CD4-positive, alpha-beta memory T cell (primary cell): ENCODE measurements around the gene MOSPD3. TPM values are rescaled to one million over a fixed set of nuclear protein-coding genes. Genes with fewer than 3 reads are reported as not detected.

Experiments used
- CTCF ChIA-PET: fragments of 350-600 bp; sonication (Branson Sonifier 250); formaldehyde crosslinking; loops from one replicate; lab custom pipeline; 2021; ENCODE audit warnings: inconsistent platforms; ENCODE audit not compliant: partially characterized antibody; lab: Charles Lee
- POLR2A ChIA-PET: fragments of 350-600 bp; sonication (Branson Sonifier 250); formaldehyde crosslinking; loops from one replicate; lab custom pipeline; 2021; ENCODE audit not compliant: partially characterized antibody; lab: Charles Lee
- DNase-seq, 5 donors: peaks; one replicate each; pipeline versions ENCODE4 v3.0.0 to v3.0.0-alpha.2; 2020 to 2022; ENCODE audit warnings: mixed read lengths in 1 of 5
- H3K27ac ChIP-seq: one replicate; pipeline ENCODE4 v1.7.0; 2013; ENCODE audit warnings: low read depth, low read length
- H3K27me3 ChIP-seq: 2 replicates; pipeline ENCODE4 v1.7.0; 2013; ENCODE audit warnings: mild to moderate bottlenecking, low read length, moderate library complexity; ENCODE audit not compliant: insufficient read depth
- H3K36me3 ChIP-seq: 2 replicates; pipeline ENCODE4 v1.7.0; 2013; ENCODE audit warnings: mild to moderate bottlenecking, low read length, moderate library complexity; ENCODE audit not compliant: insufficient read depth
- H3K4me1 ChIP-seq: 2 replicates; pipeline ENCODE4 v1.7.0; 2013; ENCODE audit warnings: mild to moderate bottlenecking, low read length, moderate library complexity; ENCODE audit not compliant: insufficient read depth
- H3K4me3 ChIP-seq, 2 donors: one replicate each; pipeline ENCODE4 v1.7.0; 2013; ENCODE audit warnings: low read length in 2 of 2, mild to moderate bottlenecking in 1 of 2
- H3K9me3 ChIP-seq, 2 donors: one replicate each; pipeline ENCODE4 v1.7.0; 2013; ENCODE audit warnings: low read length in 2 of 2, control low read depth in 1 of 2; ENCODE audit not compliant: control insufficient read depth in 1 of 2
- H3K27ac Mint-ChIP-seq, 7 donors: one replicate each; pipeline ENCODE4 v1.8.0; 2020 to 2021; ENCODE audit warnings: mixed read lengths in 7 of 7, mild to moderate bottlenecking in 6 of 7, inconsistent platforms in 3 of 7, moderate library complexity in 3 of 7
- H3K27me3 Mint-ChIP-seq, 2 donors: one replicate each; pipeline ENCODE4 v1.8.0; 2020 to 2021; ENCODE audit warnings: mixed read lengths in 2 of 2
- H3K36me3 Mint-ChIP-seq, 2 donors: one replicate each; pipeline ENCODE4 v1.8.0; 2020 to 2021; ENCODE audit warnings: mixed read lengths in 2 of 2, inconsistent platforms in 1 of 2, mild to moderate bottlenecking in 1 of 2
- H3K4me1 Mint-ChIP-seq, 4 donors: one replicate each; pipeline ENCODE4 v1.8.0; 2020 to 2021; ENCODE audit warnings: mixed read lengths in 4 of 4, mild to moderate bottlenecking in 1 of 4
- H3K4me3 Mint-ChIP-seq, 8 donors: one replicate each; pipeline ENCODE4 v1.8.0; 2020 to 2021; ENCODE audit warnings: mixed read lengths in 8 of 8, mild to moderate bottlenecking in 7 of 8, moderate library complexity in 6 of 8, inconsistent platforms in 3 of 8
- H3K9me3 Mint-ChIP-seq, 8 donors: one replicate each; pipeline ENCODE4 v1.8.0; 2020 to 2021; ENCODE audit warnings: mixed read lengths in 8 of 8, mild to moderate bottlenecking in 5 of 8, inconsistent platforms in 3 of 8, moderate library complexity in 1 of 8
- intact Hi-C: fragments of 100-400 bp; cut with micrococcal nuclease; formaldehyde crosslinking; loops from one replicate; pipeline ENCODE4 v1.15.1; 2023
- polyA plus RNA-seq, 2 donors: library from polyadenylated mRNA; unstranded; fragments of 300-500 nt; fragmentation: Illumina TruSeq; gene quantifications; one replicate each; pipeline ENCODE4 v1.2.3, GENCODE V29; 2021
- total RNA-seq, 2 experiments: library from RNA; stranded (reverse); gene quantifications; one replicate each; pipeline ENCODE4 v1.2.3, GENCODE V29; 2021

Gene MOSPD3
- total and polyA plus RNA-seq, 4 experiments from 2014 or later = 13.4 to 32.1 (median 20.1) TPM

DNA sequence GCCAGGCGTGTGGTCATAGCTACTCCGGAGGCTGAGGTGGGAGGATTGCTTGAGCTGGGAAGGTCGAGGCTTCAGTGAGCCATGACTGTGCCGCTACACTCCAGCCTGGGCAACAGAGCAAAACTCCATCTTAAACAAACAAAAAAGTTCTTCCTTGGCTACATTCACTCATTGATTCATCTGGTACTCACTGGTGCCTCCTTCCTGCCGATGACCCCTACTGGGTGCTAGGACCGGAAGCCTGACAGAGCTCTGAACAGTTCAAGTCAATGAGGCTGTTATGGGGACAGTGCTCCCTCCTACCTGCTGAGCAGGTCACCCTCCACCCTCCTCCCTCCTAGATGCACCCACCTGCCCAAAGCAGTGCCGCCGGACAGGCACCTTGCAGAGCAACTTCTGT lies 5.2 kb upstream of the MOSPD3 start:
- intact Hi-C loops = no loop called here
- Histone ChIP-seq H3K4me3 (no peak overlapping the region), H3K9me3 (no peaks in the 10 kb centered on the region), H3K4me1 (peaks cover 21% of the 10 kb centered on the region), H3K36me3 (no peaks in the 10 kb centered on the region), H3K27ac (no peak overlapping the region), H3K27me3 (no peaks in the 10 kb centered on the region)
- peaks cover 13 to 40% (median 23%) of the 10 kb centered on the region in 4 donors for H3K4me1 Mint-ChIP-seq
- no peak for DNase-seq
- ChIA-PET POLR2A (interaction anchor here (1.1 to 15.5 kb wide), 3 partner anchors 22 to 69 kb away, joined by 3 to 177 read pairs (median 32); partner anchors contain the start of genes FBXO24 and LRCH4), CTCF (interaction anchor here (1.0 to 4.8 kb wide), 3 partner anchors 18 to 231 kb away, joined by 3 to 19 read pairs (median 3); no protein-coding TSS in a partner anchor)
- peak overlapping the region in 4 of 7 donors; percentile 13 to 77 (median 55) for H3K27ac Mint-ChIP-seq
- peaks cover 0 to 3% of the 10 kb centered on the region in 2 donors for H3K36me3 Mint-ChIP-seq
- peak overlapping the region in 5 of 8 donors; percentile 24 to 77 (median 44) for H3K4me3 Mint-ChIP-seq
- H3K9me3 Mint-ChIP-seq = peaks cover 0 to 2% (median 0%) of the 10 kb centered on the region in 8 donors
- H3K27me3 Mint-ChIP-seq = no peaks in the 10 kb centered on the region

DNA sequence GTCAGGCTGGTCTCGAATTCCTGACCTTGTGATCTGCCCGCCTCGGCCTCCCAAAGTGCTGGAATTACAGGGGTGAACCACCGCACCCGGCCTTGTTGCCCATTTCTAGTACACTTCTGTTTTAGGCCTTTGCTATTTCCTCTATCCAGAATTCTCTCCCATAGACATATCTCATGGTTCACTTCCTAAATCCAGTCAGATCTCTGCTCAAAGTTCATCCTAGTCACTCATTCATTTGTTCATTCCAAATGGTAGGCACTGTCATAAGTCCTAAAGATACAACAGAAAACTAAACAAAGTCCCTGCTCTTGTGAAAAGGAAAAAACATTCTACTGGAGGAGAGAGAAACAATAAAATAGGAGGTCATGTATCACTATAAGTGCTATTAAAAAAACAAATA lies 2.4 kb upstream of the MOSPD3 start:
- Mint-ChIP-seq H3K36me3 (peaks cover 0 to 8% of the 10 kb centered on the region in 2 donors), H3K4me1 (peaks cover 17 to 45% (median 30%) of the 10 kb centered on the region in 4 donors), H3K27ac (peak overlapping the region in 4 of 7 donors; percentile 21 to 96 (median 75)), H3K9me3 (peaks cover 0 to 2% (median 0%) of the 10 kb centered on the region in 8 donors), H3K4me3 (peak overlapping the region in 2 of 8 donors; percentile 40), H3K27me3 (no peaks in the 10 kb centered on the region)
- no peak for DNase-seq
- Histone ChIP-seq H3K9me3 (no peaks in the 10 kb centered on the region), H3K27me3 (no peaks in the 10 kb centered on the region), H3K27ac (no peak overlapping the region), H3K36me3 (no peaks in the 10 kb centered on the region), H3K4me3 (no peak overlapping the region), H3K4me1 (peaks cover 26% of the 10 kb centered on the region)
- ChIA-PET POLR2A (no interaction called here), CTCF (interaction anchor here (4.8 to 5.1 kb wide), 2 partner anchors 82 to 95 kb away, joined by 19 to 28 read pairs; partner anchors contain the start of gene POP7)
- intact Hi-C loops = no loop called here

DNA sequence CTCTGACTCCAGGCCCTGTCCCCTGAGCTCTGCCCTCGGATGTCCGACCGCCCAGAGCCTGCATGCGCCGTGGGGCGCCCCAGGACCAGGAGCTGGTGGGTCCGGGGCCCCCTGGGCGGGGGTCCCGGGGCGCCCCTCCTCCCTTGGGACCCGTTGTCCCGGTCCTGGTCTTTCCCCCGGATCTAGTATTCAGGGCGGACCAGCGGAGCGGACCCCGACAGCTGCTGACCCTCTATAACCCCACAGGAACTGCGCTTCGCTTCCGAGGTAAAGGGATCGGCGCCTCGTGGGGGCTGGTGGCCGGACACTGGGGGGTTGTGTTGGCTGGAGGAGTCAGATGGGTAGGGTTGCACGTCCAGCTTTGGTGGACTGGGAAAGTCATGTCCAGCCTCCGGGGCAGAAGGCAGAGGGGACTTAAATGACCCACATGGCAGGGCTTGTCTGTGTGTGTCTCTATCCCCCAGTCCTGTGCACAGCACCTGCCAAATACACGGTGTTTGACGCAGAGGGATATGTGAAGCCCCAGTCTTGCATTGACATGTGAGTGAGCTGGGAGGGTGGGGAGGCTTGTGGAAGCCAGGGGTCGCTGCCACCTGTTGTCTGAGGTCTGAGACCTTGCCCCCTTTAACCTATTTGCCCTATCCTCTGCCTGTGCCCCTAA lies 520 bp downstream of the MOSPD3 start:
- Histone ChIP-seq H3K27ac (peak overlapping the region; percentile 85), H3K36me3 (no peaks in the 10 kb centered on the region), H3K27me3 (no peaks in the 10 kb centered on the region), H3K4me3 (peak overlapping the region; percentile 74 to 96), H3K9me3 (no peaks in the 10 kb centered on the region), H3K4me1 (peaks cover 18% of the 10 kb centered on the region)
- H3K36me3 Mint-ChIP-seq = peaks cover 0 to 11% of the 10 kb centered on the region in 2 donors
- H3K9me3 Mint-ChIP-seq = peaks cover 0 to 2% (median 0%) of the 10 kb centered on the region in 8 donors
- peaks cover 14 to 30% (median 21%) of the 10 kb centered on the region in 4 donors for H3K4me1 Mint-ChIP-seq
- DNase-seq = peak in 2 of 5 donors; percentile 21 to 31
- no peaks in the 10 kb centered on the region for H3K27me3 Mint-ChIP-seq
- intact Hi-C loops = loop anchor here (1.0 kb wide), 6 partner anchors 9 to 239 kb away; partner anchors contain the start of genes FBXO24, GNB2, LRCH4 and SLC12A9
- POLR2A ChIA-PET = interaction anchor here (0.6 to 5.2 kb wide), 33 partner anchors 9 to 405 kb away, joined by 3 to 103 read pairs (median 5); partner anchors contain the start of genes AGFG2, FBXO24, GIGYF1 and GNB2
- H3K27ac Mint-ChIP-seq = peak overlapping the region in 5 of 7 donors; percentile 90 to 96 (median 92)
- CTCF ChIA-PET = interaction anchor here (0.7 to 5.1 kb wide), 15 partner anchors 9 to 482 kb away, joined by 3 to 52 read pairs (median 4); partner anchors contain the start of genes FBXO24, LRCH4 and POP7
- peak overlapping the region; percentile 89 to 99 (median 91) for H3K4me3 Mint-ChIP-seq

DNA sequence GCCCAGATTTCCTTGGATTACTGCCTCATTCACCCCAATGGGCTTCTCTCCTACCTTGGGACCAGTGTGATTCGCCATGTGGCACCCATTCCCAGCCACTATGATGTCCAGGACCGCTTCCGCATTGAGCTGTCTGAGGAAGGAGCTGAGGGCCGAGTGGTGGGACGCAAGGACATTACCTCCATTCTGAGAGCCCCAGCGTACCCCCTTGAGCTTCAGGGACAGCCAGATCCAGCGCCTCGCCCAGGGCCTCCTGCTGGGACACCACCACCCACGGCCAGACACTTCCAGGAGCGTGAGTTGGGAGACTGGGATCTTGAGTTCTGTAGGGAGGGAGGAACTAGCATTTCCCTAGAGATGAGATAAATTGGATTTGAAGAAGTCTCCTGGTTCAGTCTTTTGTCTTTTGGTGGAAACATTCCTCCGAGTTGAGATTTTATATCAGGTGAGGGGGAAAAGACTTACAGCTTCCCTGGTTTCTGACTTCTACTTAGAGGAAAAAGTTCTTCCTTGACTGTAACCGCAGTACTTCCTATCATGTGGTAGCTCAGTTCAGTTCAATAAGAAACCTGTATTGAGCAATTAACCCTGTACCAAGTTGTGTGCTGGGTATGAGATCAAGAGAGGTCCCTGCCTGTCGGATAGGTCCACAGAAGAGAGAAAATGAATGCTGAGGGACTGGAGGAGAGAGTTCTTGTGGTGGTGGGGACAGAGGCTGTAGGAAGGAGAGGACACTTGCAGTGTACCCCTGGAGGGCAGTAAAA lies 1.3 kb downstream of the MOSPD3 start:
- Mint-ChIP-seq H3K4me1 (peaks cover 14 to 30% (median 21%) of the 10 kb centered on the region in 4 donors), H3K9me3 (peaks cover 0 to 2% (median 0%) of the 10 kb centered on the region in 8 donors), H3K36me3 (peaks cover 0 to 11% of the 10 kb centered on the region in 2 donors), H3K4me3 (peak overlapping the region; percentile 60 to 92 (median 89)), H3K27me3 (no peaks in the 10 kb centered on the region), H3K27ac (peak overlapping the region; percentile 2 to 96 (median 63))
- POLR2A ChIA-PET = interaction anchor here (1.0 to 5.2 kb wide), 17 partner anchors 8 to 184 kb away, joined by 3 to 103 read pairs (median 14); partner anchors contain the start of genes FBXO24, GIGYF1, GNB2 and LRCH4
- Histone ChIP-seq H3K27me3 (no peaks in the 10 kb centered on the region), H3K4me1 (peaks cover 18% of the 10 kb centered on the region), H3K4me3 (peak overlapping the region in 1 of 2 donors; percentile 34), H3K27ac (peak overlapping the region; percentile 85), H3K36me3 (no peaks in the 10 kb centered on the region), H3K9me3 (no peaks in the 10 kb centered on the region)
- intact Hi-C loops = no loop called here
- DNase-seq = peak in 1 of 5 donors; percentile 19
- CTCF ChIA-PET = interaction anchor here (0.6 to 5.1 kb wide), 9 partner anchors 8 to 113 kb away, joined by 3 to 52 read pairs (median 6); partner anchors contain the start of genes FBXO24, LRCH4 and POP7

DNA sequence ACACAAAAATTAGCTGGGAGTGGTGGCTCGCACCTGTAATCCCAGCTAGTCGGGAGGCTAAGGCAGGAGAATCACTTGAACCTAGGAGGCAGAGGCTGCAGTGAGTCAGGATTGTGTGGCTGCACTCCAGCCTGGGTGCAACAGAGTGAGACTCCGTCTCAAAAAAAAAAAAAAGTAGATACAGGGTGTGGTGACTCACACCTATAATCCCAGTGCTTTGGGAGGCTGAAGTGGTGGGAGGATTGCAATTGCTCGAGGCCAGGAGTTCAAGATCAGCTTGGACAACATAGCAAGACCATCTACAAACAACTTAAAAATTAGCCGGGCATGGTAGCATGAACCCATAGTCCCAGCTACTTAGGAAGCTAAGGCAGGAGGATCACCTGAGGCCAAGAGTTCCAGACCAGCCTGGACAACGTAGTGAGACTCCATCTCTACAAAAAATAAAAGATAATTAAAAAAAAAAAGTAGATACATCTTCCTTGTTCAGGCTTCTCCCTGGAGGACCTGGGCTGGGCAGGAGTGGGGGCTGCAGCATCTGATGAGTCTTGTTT lies 2.0 kb downstream of the MOSPD3 start:
- H3K4me1 Mint-ChIP-seq = peaks cover 14 to 30% (median 20%) of the 10 kb centered on the region in 4 donors
- H3K27ac ChIP-seq = no peak overlapping the region
- no peak for DNase-seq
- intact Hi-C loops = no loop called here
- peak overlapping the region in 3 of 8 donors; percentile 88 to 92 (median 92) for H3K4me3 Mint-ChIP-seq
- peaks cover 18% of the 10 kb centered on the region for H3K4me1 ChIP-seq
- H3K27ac Mint-ChIP-seq = peak overlapping the region in 3 of 7 donors; percentile 2 to 43 (median 19)
- POLR2A ChIA-PET = interaction anchor here (1.1 to 5.2 kb wide), 8 partner anchors 11 to 75 kb away, joined by 4 to 103 read pairs (median 36); partner anchors contain the start of genes FBXO24, GNB2, LRCH4 and PCOLCE
- CTCF ChIA-PET = interaction anchor here (0.7 to 5.1 kb wide), 7 partner anchors 9 to 112 kb away, joined by 3 to 52 read pairs (median 8); partner anchors contain the start of gene POP7
- no peaks in the 10 kb centered on the region for H3K27me3 Mint-ChIP-seq
- no peaks in the 10 kb centered on the region for H3K36me3 ChIP-seq
- H3K27me3 ChIP-seq = no peaks in the 10 kb centered on the region
- peaks cover 0 to 11% of the 10 kb centered on the region in 2 donors for H3K36me3 Mint-ChIP-seq
- no peak overlapping the region for H3K4me3 ChIP-seq
- H3K9me3 Mint-ChIP-seq = peaks cover 0 to 2% (median 0%) of the 10 kb centered on the region in 8 donors
- no peaks in the 10 kb centered on the region for H3K9me3 ChIP-seq

DNA sequence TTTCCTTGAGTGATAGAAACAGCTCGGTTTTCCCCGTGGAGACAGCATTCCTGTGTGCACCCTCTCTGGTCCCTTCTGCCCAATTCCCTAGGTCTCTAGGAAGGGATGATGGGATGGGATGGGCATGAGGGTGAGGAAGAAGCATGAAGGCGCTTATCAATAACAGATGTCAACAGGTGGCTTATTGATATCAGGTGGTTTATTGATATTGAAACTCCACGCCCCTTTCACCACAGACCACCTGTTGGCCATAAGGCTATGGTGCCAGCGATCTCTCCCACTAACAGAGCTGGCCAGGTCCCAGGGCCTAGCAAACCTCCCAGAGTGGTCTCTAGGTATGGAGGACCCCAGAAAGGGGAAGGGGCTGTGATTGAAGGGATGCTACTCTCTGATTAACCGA lies 7.9 kb downstream of the MOSPD3 start:
- Mint-ChIP-seq H3K36me3 (peaks cover 4 to 6% of the 10 kb centered on the region in 2 donors), H3K27ac (peak overlapping the region in 1 of 7 donors; percentile 35), H3K4me1 (peaks cover under 1 to 10% (median 4%) of the 10 kb centered on the region in 4 donors), H3K4me3 (no peak overlapping the region), H3K27me3 (no peaks in the 10 kb centered on the region), H3K9me3 (no peaks in the 10 kb centered on the region)
- no peak for DNase-seq
- POLR2A ChIA-PET = no interaction called here
- no peaks in the 10 kb centered on the region for H3K36me3 ChIP-seq
- CTCF ChIA-PET = no interaction called here
- peaks cover 6% of the 10 kb centered on the region for H3K4me1 ChIP-seq
- no peaks in the 10 kb centered on the region for H3K27me3 ChIP-seq
- no peak overlapping the region for H3K4me3 ChIP-seq
- no peaks in the 10 kb centered on the region for H3K9me3 ChIP-seq
- intact Hi-C loops = no loop called here
- no peak overlapping the region for H3K27ac ChIP-seq
